Stimulated activated CD4-positive, alpha-beta T cell treated with anti-CD3 and anti-CD28 coated beads, TNF-alpha, amount 100 ng/mL, for 4 hours (primary cell): ENCODE results near the gene CCDC154.

ENCODE experiments used
- DNase-seq, 3 experiments: peaks; one replicate each; pipeline ENCODE4 v3.0.0-alpha.2; 2020; ENCODE audit warnings: low read depth in 3 of 3

CCDC154 gene

GRCh38 chr16:1436731-1437355 lies 7.5 kb downstream of the CCDC154 start:
- no peak for DNase-seq

- DNase-seq = no peak
These were observed 8.2 kb downstream of the CCDC154 start for GRCh38 chr16:1435921-1436697.

GRCh38 chr16:1434644-1435592 lies 9.4 kb downstream of the CCDC154 start:
- no peak for DNase-seq

- no peak for DNase-seq
These were observed 10.6 kb downstream of the CCDC154 start for GRCh38 chr16:1433756-1434155.

GRCh38 chr16:1433263-1433560 lies 11.1 kb downstream of the CCDC154 start:
- DNase-seq = no peak

- no peak for DNase-seq
These were observed 11.7 kb downstream of the CCDC154 start for GRCh38 chr16:1432388-1433262.

- DNase-seq = no peak
These were observed 12.7 kb downstream of the CCDC154 start for GRCh38 chr16:1431497-1432270.

GRCh38 chr16:1430759-1431496 lies 13.4 kb downstream of the CCDC154 start, which contains the start of gene PERCC1:
Gene PERCC1, plus strand, starts transcription at chr16:1431078. Its CDS starts 1,516 bp downstream, at chr16:1432594.
- DNase-seq = no peak

- no peak for DNase-seq
These were observed 14.1 kb downstream of the CCDC154 start for GRCh38 chr16:1430214-1430758.

GRCh38 chr16:1429631-1430030 lies 14.7 kb downstream of the CCDC154 start:
- no peak for DNase-seq

- DNase-seq = no peak
These were observed 15.3 kb downstream of the CCDC154 start for GRCh38 chr16:1429012-1429411.

GRCh38 chr16:1428511-1428910 lies 15.8 kb downstream of the CCDC154 start:
- DNase-seq = peak in 1 of 3 experiments; percentile 13

- DNase-seq = no peak
These were observed 16.6 kb downstream of the CCDC154 start for GRCh38 chr16:1427473-1428461.

- no peak for DNase-seq
These were observed 17.5 kb downstream of the CCDC154 start for GRCh38 chr16:1426734-1427471.

- DNase-seq = no peak
These were observed 18.6 kb downstream of the CCDC154 start for GRCh38 chr16:1425616-1426370.

- DNase-seq = no peak
These were observed 20.3 kb downstream of the CCDC154 start for GRCh38 chr16:1424028-1424427.

- DNase-seq = no peak
These were observed 22.3 kb downstream of the CCDC154 start for GRCh38 chr16:1422076-1422475.
